LNCAP (cell line): ENCODE results near the gene ARHGAP23.

Experiments
- TF ChIP-seq, protein P1 (sequence below): fragments of 450-650 bp; IDR thresholded peaks from 2 replicates; pipeline ENCODE4 v1.5.1; 2017; ENCODE audit warnings: mild to moderate bottlenecking

ARHGAP23 gene

DNA sequence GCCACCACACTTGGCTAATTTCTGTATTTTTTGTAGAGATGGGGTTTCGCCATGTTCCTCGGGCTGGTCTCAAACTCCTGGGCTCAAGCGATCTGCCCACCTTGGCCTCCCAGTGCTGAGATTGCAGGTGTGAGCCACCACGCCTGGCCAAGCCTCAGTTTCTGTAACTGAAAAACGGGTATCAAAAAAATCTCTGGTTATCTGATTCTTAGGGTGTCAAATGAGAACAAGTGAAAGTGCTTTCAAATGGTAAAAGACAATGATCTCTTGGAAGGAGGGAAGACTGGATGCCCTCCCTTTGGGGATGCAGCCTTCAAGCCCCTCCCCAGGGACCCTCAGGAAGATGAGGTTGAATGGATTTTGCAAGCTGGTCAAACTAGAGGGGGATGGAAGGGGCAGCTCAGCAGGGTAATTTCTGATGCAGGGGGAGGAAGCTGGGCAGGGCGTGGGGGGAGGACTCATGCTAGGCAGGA, 22.3 kb downstream of the ARHGAP23 start:
- TF ChIP-seq, protein P1, sequence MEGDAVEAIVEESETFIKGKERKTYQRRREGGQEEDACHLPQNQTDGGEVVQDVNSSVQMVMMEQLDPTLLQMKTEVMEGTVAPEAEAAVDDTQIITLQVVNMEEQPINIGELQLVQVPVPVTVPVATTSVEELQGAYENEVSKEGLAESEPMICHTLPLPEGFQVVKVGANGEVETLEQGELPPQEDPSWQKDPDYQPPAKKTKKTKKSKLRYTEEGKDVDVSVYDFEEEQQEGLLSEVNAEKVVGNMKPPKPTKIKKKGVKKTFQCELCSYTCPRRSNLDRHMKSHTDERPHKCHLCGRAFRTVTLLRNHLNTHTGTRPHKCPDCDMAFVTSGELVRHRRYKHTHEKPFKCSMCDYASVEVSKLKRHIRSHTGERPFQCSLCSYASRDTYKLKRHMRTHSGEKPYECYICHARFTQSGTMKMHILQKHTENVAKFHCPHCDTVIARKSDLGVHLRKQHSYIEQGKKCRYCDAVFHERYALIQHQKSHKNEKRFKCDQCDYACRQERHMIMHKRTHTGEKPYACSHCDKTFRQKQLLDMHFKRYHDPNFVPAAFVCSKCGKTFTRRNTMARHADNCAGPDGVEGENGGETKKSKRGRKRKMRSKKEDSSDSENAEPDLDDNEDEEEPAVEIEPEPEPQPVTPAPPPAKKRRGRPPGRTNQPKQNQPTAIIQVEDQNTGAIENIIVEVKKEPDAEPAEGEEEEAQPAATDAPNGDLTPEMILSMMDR = no peak

DNA sequence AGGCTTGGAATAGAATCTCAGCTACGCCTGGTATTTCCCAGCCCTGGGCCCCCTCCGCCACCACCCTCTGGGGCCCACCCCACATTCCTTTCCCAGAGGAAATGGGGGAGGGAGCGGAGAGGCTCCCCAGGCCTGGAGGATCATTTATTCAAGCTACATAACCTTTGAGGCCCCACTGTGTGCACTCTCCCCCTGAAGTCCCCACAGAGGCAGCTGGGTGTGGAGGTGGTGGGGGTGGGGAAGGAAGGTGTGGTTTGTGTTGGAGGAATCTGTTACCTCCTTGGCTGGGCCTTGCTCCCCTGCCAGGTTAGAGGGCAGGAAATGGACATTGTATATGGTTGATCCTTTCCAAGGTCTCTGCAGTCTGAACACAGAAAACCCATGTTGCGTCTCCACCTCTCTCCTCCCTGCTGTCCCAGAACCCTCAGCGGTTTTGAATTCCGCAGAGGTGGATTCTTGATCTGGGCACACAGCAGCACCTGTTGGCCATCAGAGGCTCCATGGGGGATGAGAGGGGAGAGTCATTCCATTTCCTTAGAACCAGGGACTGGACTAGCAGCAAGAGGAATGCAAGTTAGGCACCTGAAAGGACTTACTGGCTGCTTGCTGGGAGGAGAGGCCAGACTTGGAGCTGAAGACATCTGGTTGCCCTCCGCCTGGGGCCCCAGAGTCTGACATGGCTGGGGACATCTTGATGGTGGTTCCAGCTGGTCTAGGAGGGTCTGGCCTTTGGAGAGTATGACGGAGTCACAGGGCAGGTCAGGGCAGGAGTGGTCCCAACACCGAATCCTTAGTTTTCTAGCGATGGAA, 23.0 kb downstream of the ARHGAP23 start:
- TF ChIP-seq, protein P1 = no peak

DNA sequence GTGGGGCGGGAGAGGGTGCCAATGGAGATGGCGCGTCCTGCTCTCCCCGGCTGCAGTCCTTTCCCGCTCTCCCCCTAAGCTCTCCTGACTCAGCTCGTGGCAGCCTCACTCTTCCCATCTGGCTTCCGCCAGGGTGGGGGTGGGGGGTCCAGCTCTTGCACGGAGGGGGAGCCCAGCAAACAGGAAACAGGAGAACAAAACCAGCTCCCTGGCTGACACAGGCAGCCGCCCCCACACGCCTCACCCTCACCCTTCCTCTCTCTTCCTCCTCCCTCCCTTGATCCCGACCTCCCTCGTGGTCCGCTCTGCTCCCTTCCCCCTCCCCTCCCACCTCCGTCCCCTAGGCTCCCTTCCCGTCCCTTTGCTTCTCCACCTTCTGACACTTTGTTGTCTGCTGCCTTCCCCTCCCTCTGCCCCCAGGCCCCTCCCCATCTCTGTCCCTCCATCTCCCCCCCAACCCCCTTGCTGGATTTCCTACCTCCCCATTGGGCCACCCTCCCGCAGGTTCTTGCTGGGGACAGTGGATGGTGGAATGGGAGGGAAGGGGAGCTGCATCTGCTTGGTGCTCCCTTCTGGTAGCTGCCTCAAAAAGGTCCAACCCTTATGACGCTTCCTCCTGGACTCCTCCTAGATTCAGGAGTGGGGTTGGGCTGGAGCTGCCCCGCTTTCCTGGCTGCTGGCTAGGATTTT, 23.7 kb downstream of the ARHGAP23 start:
- TF ChIP-seq, protein P1 = no peak

DNA sequence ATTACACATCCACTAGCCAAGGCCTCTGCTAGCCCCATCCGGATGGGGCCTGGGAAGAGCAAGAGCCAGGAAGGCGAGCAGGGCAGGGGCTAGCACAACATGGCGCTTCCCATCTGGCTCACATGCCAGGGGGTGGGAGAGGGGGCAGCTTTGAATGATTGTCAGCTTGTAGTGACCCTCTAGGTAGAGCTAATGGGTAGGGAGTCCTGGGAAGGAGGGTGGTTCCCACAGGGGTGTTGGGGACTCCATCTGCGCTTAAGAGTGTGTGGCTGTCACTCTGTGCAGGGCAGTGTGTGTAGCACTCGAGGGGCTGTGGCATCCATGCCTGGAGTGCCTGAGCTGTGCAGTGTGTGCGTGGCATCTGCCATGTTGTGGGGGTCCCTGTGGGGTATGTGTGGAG, 24.5 kb downstream of the ARHGAP23 start:
- TF ChIP-seq, protein P1 = no peak

DNA sequence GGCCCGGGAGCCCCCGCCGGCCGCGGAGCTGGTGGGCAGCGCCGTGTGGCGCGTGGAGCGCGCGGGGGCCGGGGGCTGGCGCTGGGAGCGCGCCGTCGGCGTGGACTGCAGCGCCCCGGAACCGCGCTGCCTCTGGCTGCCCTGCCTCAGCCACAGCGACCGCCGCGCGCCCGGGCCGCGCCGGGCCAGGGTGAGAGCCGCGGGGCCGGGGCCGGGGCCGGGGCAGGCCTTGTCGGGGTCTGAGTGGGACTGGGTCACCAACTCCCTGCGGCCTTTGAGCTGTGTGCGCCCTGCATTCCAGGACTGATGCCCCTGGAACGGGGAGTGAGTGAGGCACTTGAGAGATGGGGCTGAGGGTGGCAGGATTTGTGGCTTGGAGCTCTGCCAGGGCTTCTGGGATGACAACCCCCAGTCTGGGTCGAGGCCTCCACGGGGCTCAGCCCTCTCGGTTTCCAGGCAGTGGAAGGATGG, 25.7 kb downstream of the ARHGAP23 start:
- TF ChIP-seq, protein P1 = no peak

DNA sequence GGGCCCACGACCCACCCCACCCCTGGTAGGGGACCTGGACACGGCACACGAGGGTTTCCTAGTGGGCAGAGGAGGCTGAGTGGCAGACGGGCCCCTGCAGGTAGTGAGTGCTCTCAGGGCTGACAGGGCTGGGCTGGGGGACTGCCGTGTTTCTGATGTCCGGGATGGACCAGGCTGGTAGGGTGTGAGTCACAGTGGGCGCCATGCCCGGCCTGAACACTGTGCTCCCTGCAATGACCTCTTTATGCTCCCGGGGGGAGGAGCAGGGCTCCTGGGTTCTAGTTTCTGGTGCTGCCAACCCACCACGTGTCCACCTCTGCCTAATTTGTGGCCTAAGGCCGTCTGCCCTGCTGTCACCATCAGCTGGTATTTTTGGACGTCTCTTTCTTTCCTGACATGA, 26.3 kb downstream of the ARHGAP23 start:
- TF ChIP-seq, protein P1 = no peak

DNA sequence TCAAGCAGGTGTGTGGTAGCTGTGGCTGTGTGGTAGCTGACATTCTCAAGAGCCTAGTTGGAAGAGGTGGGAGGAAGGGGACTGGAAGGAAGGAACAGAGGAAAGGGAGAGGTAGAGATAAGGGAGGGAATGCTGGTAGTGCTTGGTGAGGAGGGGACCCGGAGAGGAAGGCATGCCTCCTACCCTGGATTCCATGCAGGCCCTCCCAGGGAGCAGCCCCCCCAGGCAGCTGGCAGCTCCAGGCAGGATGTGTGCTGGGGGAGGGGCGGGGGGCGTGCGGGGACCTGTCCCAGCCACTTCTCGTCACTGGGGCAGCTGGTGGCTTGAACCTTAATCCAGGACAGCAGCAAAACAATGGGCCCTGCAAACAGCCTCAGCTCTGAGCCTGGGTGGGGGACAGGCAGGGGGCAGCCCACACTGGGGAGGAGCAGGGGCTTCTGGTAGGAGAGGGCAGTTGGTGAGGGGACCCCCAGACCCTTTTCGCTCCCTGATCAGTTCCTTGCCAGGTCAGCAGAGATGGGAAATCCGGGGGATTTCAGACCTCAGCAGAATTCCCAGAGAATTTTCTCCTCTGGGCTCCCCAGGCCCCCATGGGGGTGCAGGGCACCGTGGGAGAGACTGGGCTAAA, 27.1 kb downstream of the ARHGAP23 start:
- TF ChIP-seq, protein P1 = no peak
